Fibroblast of the aortic adventitia (primary cell): ENCODE results near the gene THAP3. TPM values are rescaled to one million over a fixed set of nuclear protein-coding genes. Genes with fewer than 3 reads are reported as not detected.
"Not testable (repeated sequence)": the region's sequence is repeated elsewhere in the genome, so short reads cannot be mapped to it uniquely, and the experiment has no call there.

ENCODE experiments used
- DNase-seq: peaks from one replicate; pipeline ENCODE4 v3.0.0-alpha.2; 2010; ENCODE audit warnings: low read depth
- H3K4me3 ChIP-seq: 2 replicates; pipeline ENCODE4 v1.5.1; 2011; ENCODE audit warnings: low read depth, mild to moderate bottlenecking, control low read depth, low read length, moderate library complexity
- total RNA-seq: library from RNA; depleted of rRNA; stranded (reverse); fragments of >200 nt; gene quantifications from 2 replicates; pipeline ENCODE4 v1.2.3, GENCODE V29; 2012; ENCODE audit warnings: low replicate concordance
- TF ChIP-seq, protein P1 (sequence below): IDR thresholded peaks from 2 replicates; pipeline ENCODE4 v1.5.1; 2011; ENCODE audit warnings: mild to moderate bottlenecking, low read length, control low read depth, inconsistent platforms; ENCODE audit not compliant: insufficient read depth

The THAP3 gene
- total RNA-seq, 1 donor, result 9.2 TPM

- TF ChIP-seq, protein P1, sequence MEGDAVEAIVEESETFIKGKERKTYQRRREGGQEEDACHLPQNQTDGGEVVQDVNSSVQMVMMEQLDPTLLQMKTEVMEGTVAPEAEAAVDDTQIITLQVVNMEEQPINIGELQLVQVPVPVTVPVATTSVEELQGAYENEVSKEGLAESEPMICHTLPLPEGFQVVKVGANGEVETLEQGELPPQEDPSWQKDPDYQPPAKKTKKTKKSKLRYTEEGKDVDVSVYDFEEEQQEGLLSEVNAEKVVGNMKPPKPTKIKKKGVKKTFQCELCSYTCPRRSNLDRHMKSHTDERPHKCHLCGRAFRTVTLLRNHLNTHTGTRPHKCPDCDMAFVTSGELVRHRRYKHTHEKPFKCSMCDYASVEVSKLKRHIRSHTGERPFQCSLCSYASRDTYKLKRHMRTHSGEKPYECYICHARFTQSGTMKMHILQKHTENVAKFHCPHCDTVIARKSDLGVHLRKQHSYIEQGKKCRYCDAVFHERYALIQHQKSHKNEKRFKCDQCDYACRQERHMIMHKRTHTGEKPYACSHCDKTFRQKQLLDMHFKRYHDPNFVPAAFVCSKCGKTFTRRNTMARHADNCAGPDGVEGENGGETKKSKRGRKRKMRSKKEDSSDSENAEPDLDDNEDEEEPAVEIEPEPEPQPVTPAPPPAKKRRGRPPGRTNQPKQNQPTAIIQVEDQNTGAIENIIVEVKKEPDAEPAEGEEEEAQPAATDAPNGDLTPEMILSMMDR, result no peak
- no peak for DNase-seq
- H3K4me3 ChIP-seq, result no peak overlapping the region
Measured at GRCh38 chr1:6637770-6638169, 13.1 kb downstream of the THAP3 start.

DNA sequence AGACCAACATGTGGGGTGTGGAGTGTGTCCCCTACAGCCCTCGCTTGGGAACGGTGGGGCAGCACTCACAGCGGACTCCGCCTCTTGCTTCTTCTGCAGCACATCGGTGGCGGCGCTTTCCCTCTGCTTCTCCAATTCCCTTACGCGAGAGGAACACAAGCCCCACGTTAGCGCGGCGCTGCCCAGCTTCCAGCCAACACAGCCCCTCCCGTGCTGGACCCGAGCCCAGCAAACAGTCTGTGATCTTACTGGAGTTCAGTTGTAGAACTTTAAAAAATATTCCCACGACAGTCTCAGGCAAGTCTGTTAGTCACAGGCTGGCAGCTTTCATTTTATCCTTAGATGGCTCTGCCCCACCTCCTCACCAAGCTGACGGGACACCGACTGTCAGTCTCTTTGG is 13.6 kb downstream of the THAP3 start:
- TF ChIP-seq, protein P1, result no peak
- H3K4me3 ChIP-seq, result no peak overlapping the region
- DNase-seq, result peak; percentile 85

DNA sequence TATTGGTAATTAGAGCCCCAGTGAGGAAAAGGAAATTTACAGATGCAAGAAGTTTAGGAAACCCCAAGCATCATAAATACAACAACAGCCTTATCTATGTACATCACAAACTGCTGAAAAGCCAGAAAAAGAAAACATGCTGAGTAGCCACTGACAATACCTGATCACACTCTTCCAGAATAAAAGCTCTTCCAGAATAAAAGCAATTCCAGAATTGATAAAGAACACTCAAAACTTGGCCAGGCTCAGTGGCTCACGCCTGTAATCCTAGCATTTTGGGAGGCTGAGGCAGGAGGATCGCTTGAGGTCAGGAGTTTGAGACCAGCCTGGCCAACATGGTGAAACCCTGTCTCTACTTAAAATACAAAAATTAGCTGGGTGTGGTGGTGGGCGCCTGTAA is 16.2 kb downstream of the THAP3 start:
- not testable (repeated sequence) for H3K4me3 ChIP-seq, DNase-seq

DNA sequence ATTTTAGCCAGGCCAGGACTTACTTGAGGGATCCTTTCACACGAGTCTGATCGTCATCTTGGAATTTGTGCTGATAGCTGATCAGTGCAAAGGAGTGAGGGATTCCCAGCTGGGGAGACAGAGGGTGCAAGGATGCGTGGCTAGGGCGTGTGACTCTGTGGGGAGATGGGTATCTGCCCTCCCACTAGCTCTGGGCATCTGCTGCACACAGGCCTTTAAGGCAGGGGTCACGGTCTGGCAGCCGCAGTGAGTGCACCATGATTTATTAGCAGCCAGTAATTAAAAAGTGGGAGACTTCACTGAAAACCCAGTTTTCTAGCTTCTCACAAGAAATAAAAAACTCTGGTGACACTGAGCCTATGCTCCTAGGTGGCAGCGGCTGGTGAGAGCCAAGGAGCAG is 20.4 kb downstream of the THAP3 start:
- TF ChIP-seq, protein P1, result no peak
- no peak overlapping the region for H3K4me3 ChIP-seq
- no peak for DNase-seq

GRCh38 chr1:6646499-6647148 is 22.0 kb downstream of the THAP3 start:
- DNase-seq, result peak; percentile 69
- TF ChIP-seq, protein P1, result peak; percentile 63
- H3K4me3 ChIP-seq, result no peak overlapping the region

DNA sequence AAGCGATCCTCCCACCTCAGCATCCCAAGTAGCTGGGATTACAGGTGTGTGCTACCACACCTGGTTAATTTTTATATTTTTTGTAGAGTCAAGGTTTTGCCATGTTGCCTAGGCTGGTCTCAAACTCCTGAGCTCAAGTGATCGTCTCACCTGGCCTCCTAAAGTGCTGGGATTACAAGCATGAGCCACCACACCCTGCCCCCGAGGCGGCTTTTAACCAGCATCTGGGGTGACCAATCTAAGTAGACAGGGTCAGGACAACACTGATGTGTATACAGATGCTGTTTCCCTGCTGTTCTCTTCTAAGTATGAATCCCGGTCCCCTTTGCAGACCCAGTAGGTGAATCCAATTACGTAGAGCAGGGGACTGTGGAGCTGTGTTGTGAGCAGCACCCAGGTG is 23.9 kb downstream of the THAP3 start:
- TF ChIP-seq, protein P1, result no peak
- DNase-seq, result no peak
- H3K4me3 ChIP-seq, result no peak overlapping the region

- H3K4me3 ChIP-seq, result no peak overlapping the region
- TF ChIP-seq, protein P1, result no peak
- no peak for DNase-seq
Measured at GRCh38 chr1:6651909-6652308, 27.2 kb downstream of the THAP3 start.
